NCI-H128 (cell line): Measurements from ENCODE around the gene EFCC1.
"Not testable (repeated sequence)": the region's sequence is repeated elsewhere in the genome, so short reads cannot be mapped to it uniquely, and the experiment has no call there.

Experiments used
- DNase-seq: peaks from one replicate; lab custom pipeline; 2025; ENCODE audit not compliant: unreplicated experiment; lab: John Stamatoyannopoulos, UW

Gene EFCC1

GRCh38 chr3:129051871-129052340, 50.8 kb downstream of the EFCC1 start:
- DNase-seq = no peak

GRCh38 chr3:129052675-129053074, 51.6 kb downstream of the EFCC1 start:
- no peak for DNase-seq

DNA sequence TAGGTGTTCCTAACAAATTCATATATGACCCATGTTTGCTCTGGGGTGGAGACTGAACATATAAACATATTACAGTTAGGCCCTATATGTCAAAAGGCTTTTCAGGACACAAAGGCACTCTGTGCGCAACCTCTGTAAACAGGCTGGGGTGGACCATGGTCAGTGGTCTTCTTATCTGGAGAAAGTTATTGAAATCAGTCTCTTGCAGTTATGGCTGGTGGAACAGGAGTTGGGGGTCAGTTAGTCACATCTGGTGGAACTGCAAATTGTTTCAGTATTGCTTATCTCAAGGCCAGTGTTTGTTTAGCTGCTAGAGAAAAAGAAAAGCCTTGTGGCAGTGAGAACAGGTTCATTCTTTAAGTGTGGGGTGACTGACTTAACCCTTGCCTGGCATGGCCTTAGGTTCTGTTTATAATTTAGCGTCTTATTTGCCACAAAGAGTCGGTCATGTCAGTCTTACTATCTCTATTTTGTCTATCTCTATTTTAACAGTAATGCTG, 53.6 kb downstream of the EFCC1 start:
- DNase-seq = no peak

DNA sequence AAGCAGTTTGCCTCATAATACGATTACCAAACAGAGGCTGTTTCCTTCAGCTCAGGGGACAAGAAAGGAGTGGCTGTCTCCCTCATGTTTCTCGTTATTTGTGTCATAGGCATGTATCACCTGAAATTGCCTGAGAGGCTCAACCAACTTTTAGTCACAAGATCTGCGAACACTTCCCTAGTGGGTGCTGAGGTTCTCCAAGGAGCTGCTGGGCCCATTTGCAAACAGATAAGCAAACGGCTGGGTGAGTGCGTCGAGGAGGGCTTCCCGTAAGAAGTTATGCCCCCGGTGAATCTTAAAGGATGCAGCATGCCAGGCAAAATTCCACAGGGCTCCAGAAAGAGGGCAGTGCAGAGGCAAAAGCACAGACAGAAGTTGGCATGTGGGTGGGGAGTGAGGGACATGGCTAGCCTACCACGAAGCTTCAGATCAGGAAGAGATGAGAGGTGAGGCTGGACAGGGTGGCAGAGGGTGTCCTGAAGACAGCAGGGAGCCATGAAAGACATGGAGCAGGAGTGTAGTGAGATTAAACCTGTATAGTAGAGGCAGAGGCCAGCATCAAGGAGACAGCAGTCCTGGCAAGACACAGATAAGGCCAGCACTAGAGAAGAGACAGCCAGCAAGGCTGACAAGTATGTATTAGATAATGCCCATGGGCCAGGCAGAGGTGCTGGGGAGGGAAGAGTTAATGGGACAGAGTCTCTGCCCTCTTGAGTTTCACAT, 55.5 kb downstream of the EFCC1 start:
- no peak for DNase-seq

- DNase-seq = no peak
These were observed 56.1 kb downstream of the EFCC1 start for GRCh38 chr3:129057249-129057648.

GRCh38 chr3:129058441-129059200, 57.5 kb downstream of the EFCC1 start:
- DNase-seq = no peak

DNA sequence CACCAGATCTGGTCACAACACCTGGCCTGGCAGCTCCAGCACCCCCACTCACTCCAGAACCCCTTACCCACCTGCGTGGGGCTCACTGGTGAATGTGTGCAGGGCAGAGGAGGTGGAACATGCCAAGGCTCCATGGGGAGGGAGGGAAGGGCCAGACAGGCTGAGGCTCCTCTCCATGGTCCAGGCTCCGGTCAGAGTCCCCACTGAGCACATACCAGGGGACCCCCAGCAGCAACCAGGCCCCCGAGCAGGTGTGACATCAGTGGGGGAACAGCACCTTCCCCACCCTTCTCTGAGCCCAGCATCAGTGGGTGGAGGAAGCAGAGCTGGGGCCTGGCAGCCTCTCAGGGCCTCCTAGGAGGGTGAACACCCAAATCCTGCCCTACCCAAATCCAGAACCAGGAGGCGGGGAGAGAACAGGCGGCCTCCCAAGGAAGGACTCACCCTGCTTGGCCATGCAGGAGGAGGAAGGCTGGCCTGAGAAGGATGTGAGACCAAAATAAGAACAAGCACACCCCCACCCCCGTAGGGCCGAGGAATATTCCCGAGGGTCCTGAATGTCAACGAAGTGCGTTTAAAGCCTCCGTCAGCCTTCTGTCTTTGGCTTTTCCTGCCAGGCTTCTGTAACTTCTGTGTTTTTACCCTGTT, 58.3 kb downstream of the EFCC1 start:
- DNase-seq = no peak

GRCh38 chr3:129060276-129061022, 59.3 kb downstream of the EFCC1 start, which contains the start of gene GP9:
Gene GP9 (plus strand): TSS chr3:129060779. CDS start chr3:129061740, 961 bp downstream.
- DNase-seq = no peak

DNA sequence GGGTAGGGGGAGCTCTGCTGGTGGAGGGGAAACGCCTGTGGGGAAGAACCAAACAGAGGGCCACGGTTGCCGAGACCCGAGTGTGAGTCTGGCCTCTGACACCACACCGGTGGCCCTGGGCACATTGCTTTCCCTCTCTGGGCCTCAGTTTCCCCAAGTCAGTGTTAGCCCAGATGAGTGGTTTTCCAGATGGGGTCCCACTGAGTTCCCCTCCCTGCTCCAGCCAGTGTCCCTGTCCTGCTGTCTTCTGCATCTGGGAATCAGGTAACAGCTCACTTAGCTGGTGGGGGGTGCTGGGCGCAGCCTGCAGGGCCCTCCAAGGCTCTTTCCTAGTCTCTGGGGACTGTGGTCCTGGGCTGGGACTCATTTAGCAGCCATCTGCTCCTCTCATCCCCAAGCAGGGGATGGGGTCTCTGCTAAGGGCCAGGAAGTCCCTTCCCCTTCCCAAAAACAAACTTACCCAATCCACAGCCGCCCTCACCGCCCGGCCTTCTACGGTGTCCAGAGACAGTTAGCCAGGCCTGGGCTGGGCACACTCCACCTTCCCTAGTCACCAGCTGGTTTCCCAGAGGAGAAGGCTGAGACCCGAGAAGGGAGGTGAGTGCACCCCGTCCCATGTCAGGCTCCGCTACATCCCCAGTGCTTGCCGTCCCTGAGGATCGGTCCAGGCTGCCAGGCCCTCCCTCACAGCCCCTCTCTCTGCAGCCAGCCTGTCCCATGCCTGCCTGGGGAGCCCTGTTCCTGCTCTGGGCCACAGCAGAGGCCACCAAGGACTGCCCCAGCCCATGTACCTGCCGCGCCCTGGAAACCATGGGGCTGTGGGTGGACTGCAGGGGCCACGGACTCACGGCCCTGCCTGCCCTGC, 60.2 kb downstream of the EFCC1 start:
- no peak for DNase-seq

DNA sequence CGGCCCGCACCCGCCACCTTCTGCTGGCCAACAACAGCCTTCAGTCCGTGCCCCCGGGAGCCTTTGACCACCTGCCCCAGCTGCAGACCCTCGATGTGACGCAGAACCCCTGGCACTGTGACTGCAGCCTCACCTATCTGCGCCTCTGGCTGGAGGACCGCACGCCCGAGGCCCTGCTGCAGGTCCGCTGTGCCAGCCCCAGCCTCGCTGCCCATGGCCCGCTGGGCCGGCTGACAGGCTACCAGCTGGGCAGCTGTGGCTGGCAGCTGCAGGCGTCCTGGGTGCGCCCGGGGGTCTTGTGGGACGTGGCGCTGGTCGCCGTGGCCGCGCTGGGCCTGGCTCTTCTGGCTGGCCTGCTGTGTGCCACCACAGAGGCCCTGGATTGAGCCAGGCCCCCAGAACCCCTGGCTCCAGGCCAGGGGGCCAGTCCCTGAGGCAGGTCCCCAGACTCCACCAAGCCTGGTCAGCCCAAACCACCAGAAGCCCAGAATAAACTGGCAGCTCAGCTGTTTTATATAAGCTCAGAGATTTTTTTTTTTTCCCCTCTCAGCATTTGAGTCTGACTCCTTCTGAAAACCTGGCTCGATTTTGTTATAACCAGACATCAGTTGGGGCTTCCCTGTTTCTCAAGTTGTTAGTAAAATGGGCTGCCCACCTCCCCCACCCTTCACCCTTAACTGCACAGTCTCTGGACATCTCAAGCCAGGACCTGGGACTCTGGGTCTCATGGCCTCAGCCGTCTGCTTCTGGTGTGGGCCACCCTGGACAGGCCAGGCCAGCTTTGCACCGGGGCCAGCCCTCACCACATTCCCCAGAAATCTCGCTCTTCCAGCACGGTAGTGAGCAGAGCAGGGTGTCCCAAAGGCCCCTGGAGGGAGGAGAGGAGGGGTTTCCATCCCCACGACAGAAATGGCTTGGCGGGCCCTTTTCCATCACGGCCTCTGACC, 61.1 kb downstream of the EFCC1 start:
- no peak for DNase-seq

- DNase-seq = no peak
These were observed 62.1 kb downstream of the EFCC1 start for GRCh38 chr3:129063091-129063640.

DNA sequence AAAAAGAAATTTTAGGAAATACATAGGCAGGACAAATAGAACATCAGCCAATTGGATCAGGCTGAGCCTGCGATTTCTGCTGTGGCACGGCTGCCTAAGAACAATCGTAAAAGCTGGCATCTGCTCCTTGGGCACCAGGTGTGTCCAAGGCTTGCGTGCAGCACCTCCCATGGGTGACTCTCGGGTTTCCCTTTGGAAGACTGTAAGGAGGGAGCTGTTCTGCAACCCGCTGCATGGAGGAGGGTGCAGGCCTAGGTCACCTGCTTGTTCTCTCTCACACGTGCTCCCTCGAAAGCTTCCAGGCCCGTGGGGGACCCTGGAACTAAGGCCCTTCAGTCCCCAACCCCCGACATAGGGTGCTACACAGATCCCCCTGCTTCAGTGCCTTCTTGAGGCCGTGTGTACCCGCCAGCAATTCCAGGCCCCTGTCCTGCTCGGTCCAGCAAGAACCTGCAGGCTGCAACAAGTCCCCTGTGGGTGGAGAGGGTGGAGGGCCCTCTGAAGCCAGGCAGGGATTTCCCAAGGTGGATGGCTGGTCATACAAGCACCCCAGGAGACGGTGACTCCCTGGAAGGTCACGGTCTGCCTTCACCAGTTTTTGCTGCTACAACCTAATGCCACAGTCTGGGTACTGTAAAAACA, 62.9 kb downstream of the EFCC1 start:
- no peak for DNase-seq

DNA sequence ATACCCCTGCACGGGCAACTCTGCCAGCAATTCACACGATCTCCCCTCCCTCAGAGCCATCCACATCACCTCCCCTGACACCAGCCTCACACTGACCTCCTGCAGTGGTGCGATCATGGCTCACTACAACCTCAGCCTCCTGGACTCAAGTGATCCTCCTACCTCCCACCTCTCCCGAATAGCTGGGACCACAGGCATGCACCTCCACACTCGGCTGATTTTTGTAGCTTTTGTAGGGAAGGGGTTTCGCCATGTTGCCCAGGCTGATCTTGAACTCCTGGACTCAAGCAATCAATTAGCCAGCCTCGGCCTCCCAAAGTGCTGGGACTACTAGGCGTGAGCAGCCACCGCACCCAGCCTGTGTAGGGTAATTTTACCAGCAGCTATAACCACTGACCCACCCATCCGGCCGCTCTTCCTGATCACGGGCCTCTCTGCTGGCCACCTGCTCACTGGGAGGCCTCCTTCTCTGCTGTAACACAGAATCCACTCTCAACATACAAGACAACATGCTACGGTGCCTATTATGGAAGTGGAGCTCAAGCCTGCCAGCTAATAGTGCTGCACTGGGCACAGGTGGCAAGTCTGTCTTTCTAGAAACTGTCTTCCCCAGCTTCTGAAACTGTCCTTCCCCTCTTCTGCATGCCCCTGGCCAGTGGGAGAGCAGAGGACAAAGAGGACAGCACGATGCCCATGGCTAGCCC, 64.1 kb downstream of the EFCC1 start:
- DNase-seq = no peak

GRCh38 chr3:129065720-129066073, 64.6 kb downstream of the EFCC1 start:
- DNase-seq = no peak

DNA sequence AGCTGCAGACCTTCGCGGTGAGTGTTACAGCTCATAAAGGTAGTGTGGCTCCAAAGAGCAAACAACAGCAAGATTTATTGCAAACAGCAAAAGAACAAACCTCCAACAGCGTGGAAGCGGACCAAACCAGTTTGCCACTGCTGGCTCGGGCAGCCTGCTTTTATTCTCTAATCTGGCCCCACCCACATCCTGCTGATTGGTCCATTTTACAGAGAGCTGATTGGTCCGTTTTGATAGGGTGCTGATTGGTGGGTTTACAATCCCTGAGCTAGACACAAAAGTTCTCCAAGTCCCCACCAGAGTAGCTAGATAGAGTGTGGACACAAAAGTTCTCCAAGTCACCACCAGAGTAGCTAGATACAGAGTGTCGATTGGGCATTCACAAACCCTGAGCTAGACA, 66.6 kb downstream of the EFCC1 start:
- not testable (repeated sequence) for DNase-seq

- no peak for DNase-seq
These were observed 67.3 kb downstream of the EFCC1 start for GRCh38 chr3:129068291-129068886.
